GM23248 (cell line): ENCODE results near the gene NFYB. TPM values are rescaled to one million over a fixed set of nuclear protein-coding genes. Genes with fewer than 3 reads are reported as not detected.
"Not testable (repeated sequence)": the region's sequence is repeated elsewhere in the genome, so short reads cannot be mapped to it uniquely, and the experiment has no call there.

Experiments used
- DNase-seq: peaks from one replicate; pipeline ENCODE4 v3.0.0-alpha.2; 2015
- H2AFZ ChIP-seq: fragments of 200-600 bp; sonication (generic); 2 replicates; pipeline ENCODE4 v1.6.1; 2016; ENCODE audit warnings: antibody characterized with exemption
- H3F3A ChIP-seq: fragments of 200-600 bp; sonication (generic); 2 replicates; pipeline ENCODE4 v1.6.1; 2016; ENCODE audit warnings: mild to moderate bottlenecking, antibody characterized with exemption, mixed run types; ENCODE audit not compliant: insufficient read depth
- H3K27ac ChIP-seq: fragments of 200-600 bp; sonication (generic); 2 replicates; pipeline ENCODE4 v1.5.1; 2016; ENCODE audit warnings: mild to moderate bottlenecking
- H3K27me3 ChIP-seq: fragments of 200-600 bp; sonication (generic); replicated peaks from 2 replicates; pipeline ENCODE4 v1.6.1; 2016; ENCODE audit warnings: mild to moderate bottlenecking; ENCODE audit not compliant: insufficient read depth
- H3K36me3 ChIP-seq: fragments of 200-600 bp; sonication (generic); 2 replicates; pipeline ENCODE4 v1.6.1; 2016; ENCODE audit warnings: low read depth, mild to moderate bottlenecking
- H3K4me1 ChIP-seq: fragments of 200-600 bp; sonication (generic); 2 replicates; pipeline ENCODE4 v1.6.1; 2016; ENCODE audit warnings: mild to moderate bottlenecking; ENCODE audit not compliant: insufficient read depth
- H3K4me2 ChIP-seq: fragments of 200-600 bp; sonication (generic); one replicate; pipeline ENCODE4 v1.6.1; 2016; ENCODE audit warnings: mild to moderate bottlenecking; ENCODE audit not compliant: unreplicated experiment
- H3K4me3 ChIP-seq: fragments of 200-600 bp; sonication (generic); 2 replicates; pipeline ENCODE4 v1.5.1; 2016; ENCODE audit warnings: mild to moderate bottlenecking
- H3K79me2 ChIP-seq: fragments of 200-600 bp; sonication (generic); 2 replicates; pipeline ENCODE4 v1.6.1; 2016; ENCODE audit warnings: mild to moderate bottlenecking; ENCODE audit not compliant: insufficient read depth
- H3K9ac ChIP-seq: fragments of 200-600 bp; sonication (generic); 2 replicates; pipeline ENCODE4 v1.6.1; 2016; ENCODE audit warnings: mild to moderate bottlenecking
- H3K9me2 ChIP-seq: fragments of 200-600 bp; sonication (generic); 2 replicates; pipeline ENCODE4 v1.6.1; 2016; ENCODE audit warnings: mixed run types, mild to moderate bottlenecking, moderate library complexity; ENCODE audit not compliant: insufficient read depth
- H3K9me3 ChIP-seq: fragments of 200-600 bp; sonication (generic); one replicate; pipeline ENCODE4 v1.6.1; 2017; ENCODE audit warnings: low read depth
- H4K20me1 ChIP-seq: fragments of 200-600 bp; sonication (generic); 2 replicates; pipeline ENCODE4 v1.6.0; 2016; ENCODE audit not compliant: insufficient read depth
- EZH2 ChIP-seq: fragments of 200-600 bp; sonication (generic); IDR thresholded peaks from 2 replicates; pipeline ENCODE4 v1.6.1; 2018; ENCODE audit warnings: antibody characterized with exemption, mild to moderate bottlenecking; ENCODE audit not compliant: insufficient read depth, poor library complexity, severe bottlenecking
- EZH2phosphoT487 ChIP-seq: fragments of 200-600 bp; sonication (generic); IDR thresholded peaks from 2 replicates; pipeline ENCODE4 v1.6.1; 2018; ENCODE audit warnings: antibody characterized with exemption, moderate library complexity, mild to moderate bottlenecking, low read depth; ENCODE audit not compliant: insufficient read depth
- WGBS, 2 experiments: methylation state at CpG; one replicate each; pipeline ENCODE4 v1.1.6; 2015 to 2017; ENCODE audit warnings: low lambda C conversion rate in 2 of 2, low coverage in 1 of 2; ENCODE audit errors: missing lambda C conversion rate in 2 of 2; 5-methylcytosine and 5-hydroxymethylcytosine counted together
- in situ Hi-C: fragments of 300-500 bp; cut with MboI; formaldehyde crosslinking; loops from 2 replicates; pipeline ENCODE4 v1.15.0; 2020
- polyA plus RNA-seq: library from polyadenylated mRNA; unstranded; fragments of >200 nt; fragmentation: Nextera tagmentation; extraction: Ambion mirVana; gene quantifications from 2 replicates; pipeline ENCODE4 v1.2.1, GENCODE V29; 2016
- total RNA-seq: library from RNA; depleted of rRNA; stranded (reverse); fragments of >200 nt; shearing (Covaris generic); gene quantifications from 2 replicates; pipeline ENCODE4 v1.2.3, GENCODE V29; 2014

Gene NFYB
- total and polyA plus RNA-seq, 2 experiments from 2014 or later, result 37.1 to 42.2 TPM

GRCh38 chr12:104122298-104122697 is 15.7 kb downstream of the NFYB start:
- H3K36me3 ChIP-seq, result peaks cover 55% of the 10 kb centered on the region
- no peak for TF ChIP-seq EZH2phosphoT487
- TF ChIP-seq EZH2, result no peak
- H3K79me2 ChIP-seq, result peaks cover 37% of the 10 kb centered on the region
- peak overlapping the region; percentile 39 for H3K27ac ChIP-seq
- in situ Hi-C loops, result no loop called here
- no peak for DNase-seq
- peaks cover 35% of the 10 kb centered on the region for H3K4me1 ChIP-seq
- no peak overlapping the region for H3K9ac ChIP-seq
- no peaks in the 10 kb centered on the region for H4K20me1 ChIP-seq
- WGBS, 2 experiments, result 96 to 98% methylated on average over 9 of the region's 9 CpGs
- no peak overlapping the region for H3K4me2 ChIP-seq
- H3K9me3 ChIP-seq, result no peaks in the 10 kb centered on the region
- H3K27me3 ChIP-seq, result no peaks in the 10 kb centered on the region
- no peak overlapping the region for H3K4me3 ChIP-seq
- H2AFZ ChIP-seq, result no peak overlapping the region
- no peaks in the 10 kb centered on the region for H3K9me2 ChIP-seq
- peaks cover 54% of the 10 kb centered on the region for H3F3A ChIP-seq

GRCh38 chr12:104121001-104121400 is 17.0 kb downstream of the NFYB start:
- H3K4me3 ChIP-seq, result peak overlapping the region; percentile 34
- peak overlapping the region; percentile 80 for H3K4me2 ChIP-seq
- no peaks in the 10 kb centered on the region for H3K9me2 ChIP-seq
- no peak for TF ChIP-seq EZH2phosphoT487
- TF ChIP-seq EZH2, result no peak
- in situ Hi-C loops, result no loop called here
- peaks cover 35% of the 10 kb centered on the region for H3K4me1 ChIP-seq
- no peaks in the 10 kb centered on the region for H4K20me1 ChIP-seq
- no peaks in the 10 kb centered on the region for H3K9me3 ChIP-seq
- DNase-seq, result peak; percentile 84
- no peak overlapping the region for H2AFZ ChIP-seq
- H3K27me3 ChIP-seq, result no peaks in the 10 kb centered on the region
- peak overlapping the region; percentile 18; the same call in 1 of the 2 replicates for H3K9ac ChIP-seq
- peak overlapping the region; percentile 39 for H3K27ac ChIP-seq
- peaks cover 32% of the 10 kb centered on the region for H3K79me2 ChIP-seq
- H3K36me3 ChIP-seq, result peaks cover 47% of the 10 kb centered on the region
- peaks cover 50% of the 10 kb centered on the region for H3F3A ChIP-seq

GRCh38 chr12:104115587-104115975 is 22.4 kb downstream of the NFYB start:
- Histone ChIP-seq H3K4me3 (no peak overlapping the region), H3K9me2 (no peaks in the 10 kb centered on the region), H3K9ac (no peak overlapping the region), H4K20me1 (no peaks in the 10 kb centered on the region), H3K4me2 (no peak overlapping the region), H3K27me3 (no peaks in the 10 kb centered on the region), H3F3A (peaks cover 28% of the 10 kb centered on the region), H3K27ac (no peak overlapping the region), H2AFZ (no peak overlapping the region), H3K4me1 (peaks cover 7% of the 10 kb centered on the region), H3K79me2 (peaks cover 29% of the 10 kb centered on the region), H3K36me3 (peaks cover 40% of the 10 kb centered on the region), H3K9me3 (no peaks in the 10 kb centered on the region)
- TF ChIP-seq EZH2phosphoT487 (no peak), EZH2 (no peak)
- peak; percentile 40 for DNase-seq
- in situ Hi-C loops, result no loop called here

GRCh38 chr12:104114834-104115586 is 23.0 kb downstream of the NFYB start:
- H3K4me1 ChIP-seq, H3K4me3 ChIP-seq, H3K9me2 ChIP-seq, H3K27ac ChIP-seq, H3K9ac ChIP-seq, H3K9me3 ChIP-seq, H3K4me2 ChIP-seq, H2AFZ ChIP-seq, H3K27me3 ChIP-seq, H4K20me1 ChIP-seq, DNase-seq, in situ Hi-C loops: not testable (repeated sequence)
- Histone ChIP-seq H3K36me3 (peaks cover 34% of the 10 kb centered on the region), H3K79me2 (peaks cover 23% of the 10 kb centered on the region), H3F3A (peaks cover 27% of the 10 kb centered on the region; the same call in 1 of the 2 replicates)
- 95% methylated on average over 14 of the region's 14 CpGs for WGBS, 2 experiments
